Endothelial cell of umbilical vein (primary cell): ENCODE measurements around the gene RGS8. TPM values are rescaled to one million over a fixed set of nuclear protein-coding genes. Genes with fewer than 3 reads are reported as not detected.

ENCODE experiments used
- BruUV-seq: library from RNA; stranded (reverse); fragments of 400-500 nt; replicated peaks from 2 replicates; lab custom pipeline; 2021; lab: Mats Ljungman, UMichigan
- CTCF ChIA-PET: fragments of 300-600, 350-600 bp; sonication (Branson Sonifier 250); formaldehyde crosslinking; loops from one replicate; lab custom pipeline; 2021; ENCODE audit warnings: antibody characterized with exemption, inconsistent platforms; lab: Charles Lee
- POLR2A ChIA-PET: fragments of 300-600, 350-600 bp; sonication (Branson Sonifier 250); formaldehyde crosslinking; loops from one replicate; lab custom pipeline; 2021; ENCODE audit warnings: antibody characterized with exemption, inconsistent platforms; lab: Charles Lee
- DNase-seq: peaks from one replicate; pipeline ENCODE4 v3.0.0-alpha.2; 2011; ENCODE audit warnings: low read depth, low spot score
- FAIRE-seq: peaks from 2 replicates; lab custom pipeline; 2011; peaks lifted over from hg19 to GRCh38; lab: Jason Lieb, UNC
- H2AFZ ChIP-seq: 2 replicates; pipeline ENCODE4 v1.6.0; 2012; ENCODE audit warnings: low read depth, low read length, control low read depth, inconsistent platforms
- H3K27ac ChIP-seq: 2 replicates; pipeline ENCODE4 v1.5.1; 2011; ENCODE audit warnings: low read depth, mild to moderate bottlenecking, control low read depth, low read length, moderate library complexity; ENCODE audit not compliant: insufficient read depth
- H3K27me3 ChIP-seq, 2 experiments: 2 replicates each; pipeline versions ENCODE4 v1.6.0 to v1.6.1; 2011; ENCODE audit warnings: low read length in 2 of 2, mixed read lengths in 1 of 2; ENCODE audit not compliant: control insufficient read depth in 2 of 2, insufficient read depth in 2 of 2
- H3K36me3 ChIP-seq, 2 experiments: 2 replicates in 1 of 2; 3 replicates in 1 of 2; pipeline ENCODE4 v1.5.1; 2011; ENCODE audit warnings: low read length in 2 of 2, mild to moderate bottlenecking in 1 of 2, moderate library complexity in 1 of 2; ENCODE audit not compliant: control insufficient read depth in 2 of 2, insufficient read depth in 2 of 2; ENCODE audit errors: extremely low read depth in 1 of 2
- H3K4me1 ChIP-seq: 3 replicates; pipeline ENCODE4 v1.5.1; 2011; ENCODE audit warnings: mild to moderate bottlenecking, low read length; ENCODE audit not compliant: control insufficient read depth, insufficient read depth; ENCODE audit errors: extremely low read depth
- H3K4me2 ChIP-seq: 2 replicates; pipeline ENCODE4 v1.6.1; 2011; ENCODE audit warnings: low read length, control low read depth, mixed read lengths; ENCODE audit not compliant: insufficient read depth
- H3K4me3 ChIP-seq, 3 experiments: fragments of 200-600 bp in 1 of 3; sonication (generic), shearing (Covaris generic) in 1 of 3; replicated peaks in 1 of 3; 2 replicates each; pipeline ENCODE4 v1.5.1; 2011 to 2016; ENCODE audit warnings: control low read depth in 3 of 3, low read length in 3 of 3, mild to moderate bottlenecking in 2 of 3, inconsistent platforms in 1 of 3, low read depth in 1 of 3, moderate library complexity in 1 of 3; ENCODE audit not compliant: insufficient read depth in 1 of 3
- H3K79me2 ChIP-seq: 2 replicates; pipeline ENCODE4 v1.6.0; 2012; ENCODE audit warnings: low read length, inconsistent platforms; ENCODE audit not compliant: control insufficient read depth, insufficient read depth
- H3K9ac ChIP-seq: replicated peaks from 2 replicates; pipeline ENCODE3; 2011; ENCODE audit warnings: low read length, control low read depth; ENCODE audit not compliant: insufficient read depth; ENCODE audit errors: extremely low read depth
- H3K9me1 ChIP-seq: replicated peaks from 3 replicates; pipeline ENCODE4 v1.6.0; 2011; ENCODE audit warnings: mild to moderate bottlenecking, low read length; ENCODE audit not compliant: control insufficient read depth, insufficient read depth; ENCODE audit errors: extremely low read depth
- H3K9me3 ChIP-seq: replicated peaks from 2 replicates; pipeline ENCODE4 v1.5.1; 2012; ENCODE audit warnings: low read length, inconsistent platforms; ENCODE audit not compliant: control insufficient read depth, insufficient read depth
- H4K20me1 ChIP-seq: replicated peaks from 2 replicates; pipeline ENCODE3; 2011; ENCODE audit warnings: mild to moderate bottlenecking, low read length; ENCODE audit not compliant: control insufficient read depth, insufficient read depth; ENCODE audit errors: extremely low read depth
- CTCF ChIP-seq, 2 donors: IDR thresholded peaks; 1 replicate in 1 of 2; 2 replicates in 1 of 2; pipeline ENCODE4 v1.5.1; 2011; ENCODE audit warnings: low read length in 2 of 2, mild to moderate bottlenecking in 2 of 2, moderate library complexity in 2 of 2, control low read depth in 1 of 2, inconsistent platforms in 1 of 2, low read depth in 1 of 2; ENCODE audit not compliant: insufficient read depth in 1 of 2; ENCODE audit errors: extremely low read depth in 1 of 2
- EZH2 ChIP-seq: IDR thresholded peaks from 2 replicates; pipeline ENCODE4 v1.6.1; 2012; ENCODE audit warnings: borderline replicate concordance, low read depth, mild to moderate bottlenecking, moderate library complexity, low read length, inconsistent platforms; ENCODE audit not compliant: severe bottlenecking
- FOS ChIP-seq: IDR thresholded peaks from 2 replicates; pipeline ENCODE4 v1.6.1; 2011; ENCODE audit warnings: mild to moderate bottlenecking, low read length, moderate library complexity, borderline replicate concordance; ENCODE audit not compliant: insufficient read depth
- GATA2 ChIP-seq: IDR thresholded peaks from 2 replicates; pipeline ENCODE4 v1.7.0; 2011; ENCODE audit warnings: low read depth, mild to moderate bottlenecking, moderate library complexity, mixed read lengths, low read length; ENCODE audit not compliant: insufficient read length, insufficient read depth
- JUN ChIP-seq: IDR thresholded peaks from 2 replicates; pipeline ENCODE4 v1.6.1; 2011; ENCODE audit warnings: borderline replicate concordance, low read depth; ENCODE audit not compliant: insufficient read length, insufficient read depth
- MAX ChIP-seq: IDR thresholded peaks from 2 replicates; pipeline ENCODE4 v1.6.1; 2011; ENCODE audit not compliant: insufficient read depth, insufficient read length
- MYC ChIP-seq: IDR thresholded peaks from one replicate; pipeline ENCODE4 v1.6.1; 2011; ENCODE audit warnings: mild to moderate bottlenecking, low read depth, low read length
- POLR2A ChIP-seq: IDR thresholded peaks from 2 replicates; pipeline ENCODE4 v1.6.1; 2012; ENCODE audit warnings: low read depth, mild to moderate bottlenecking, control low read depth, low read length
- POLR2AphosphoS5 ChIP-seq: IDR thresholded peaks from 2 replicates; pipeline ENCODE4 v1.6.1; 2012; ENCODE audit warnings: low read depth, mild to moderate bottlenecking, control low read depth, low read length, moderate library complexity; ENCODE audit not compliant: insufficient read depth
- dilution Hi-C: fragments of 300-500 bp; cut with MboI; formaldehyde crosslinking; loops from one replicate; pipeline ENCODE4 v1.15.0; 2019; ENCODE audit warnings: low sequenced_read_pairs; ENCODE audit not compliant: extremely low pct_ligation_motif_present
- intact Hi-C: fragments of 100-400 bp; cut with micrococcal nuclease; formaldehyde crosslinking; loops from one replicate; pipeline ENCODE4 v1.10.0; 2022
- polyA plus RNA-seq, 4 experiments: library from polyadenylated mRNA; depleted of rRNA in 3 of 4; stranded (reverse) in 3 of 4; unstranded in 1 of 4; fragments of >200 nt; gene quantifications; 2 replicates each; pipeline versions ENCODE4 v1.2.1 to v1.2.3, GENCODE V29; 2011 to 2012; ENCODE audit warnings: missing spikeins in 1 of 4
- total RNA-seq: library from RNA; stranded (reverse); gene quantifications from 2 replicates; pipeline ENCODE4 v1.2.3, GENCODE V29; 2021

RGS8 gene
- total and polyA plus RNA-seq, 2 donors (not counting 3 experiments of a cell fraction or from before 2014, with no cell fraction given): not detected

DNA sequence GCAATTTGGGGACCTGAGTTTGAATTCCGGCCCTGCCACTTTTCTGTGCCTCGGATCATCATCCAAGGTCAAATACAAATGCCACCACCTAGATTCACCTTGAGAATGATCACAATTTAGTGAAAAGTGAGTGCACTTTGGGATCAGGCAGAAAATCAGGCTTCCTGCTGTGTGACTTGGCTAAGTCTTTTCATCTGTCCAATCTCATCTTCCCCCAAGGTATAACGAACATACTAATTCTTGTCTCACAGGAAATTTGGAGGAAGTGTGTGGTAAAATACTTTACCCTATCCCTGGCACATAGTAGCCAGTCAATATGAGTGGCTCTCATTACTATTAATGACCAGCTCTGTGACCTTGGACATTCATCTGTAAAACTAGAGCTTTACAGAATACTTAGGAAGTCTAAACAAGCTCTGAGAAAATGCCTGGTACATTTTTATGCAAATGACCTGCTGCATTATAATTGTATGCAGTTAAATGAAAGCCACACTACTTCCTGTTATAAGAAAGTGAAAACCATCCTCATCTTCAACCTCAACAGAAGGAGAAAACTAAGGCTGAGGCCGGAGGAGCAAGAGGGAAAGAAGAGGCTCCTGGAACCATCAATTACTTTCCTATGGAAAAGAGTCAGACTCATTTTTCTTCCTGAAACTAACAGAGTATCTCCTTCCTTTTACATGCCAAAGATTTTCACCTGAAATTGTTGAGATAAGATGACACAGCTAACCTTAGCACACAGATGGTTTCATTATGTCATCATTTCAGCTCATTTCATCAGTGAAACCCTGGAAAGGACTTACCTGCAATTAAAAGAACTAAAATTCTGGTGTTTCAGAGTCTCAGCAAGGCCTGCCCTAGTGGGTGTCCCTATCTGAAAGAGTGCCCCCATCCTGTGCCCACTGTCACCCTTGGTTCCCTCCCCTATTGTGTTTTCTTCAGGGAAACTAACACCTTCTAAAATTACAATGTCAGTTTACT lies 32.6 kb upstream of the RGS8 start:
- Histone ChIP-seq H3K9ac (no peak overlapping the region), H3K27ac (no peak overlapping the region), H3K4me2 (no peak overlapping the region), H3K79me2 (no peaks in the 10 kb centered on the region), H3K36me3 (no peaks in the 10 kb centered on the region), H3K4me3 (no peak overlapping the region), H3K9me3 (no peaks in the 10 kb centered on the region), H3K9me1 (no peaks in the 10 kb centered on the region), H2AFZ (no peak overlapping the region), H3K27me3 (no peaks in the 10 kb centered on the region), H4K20me1 (no peaks in the 10 kb centered on the region), H3K4me1 (no peaks in the 10 kb centered on the region)
- FAIRE-seq: no peak
- dilution Hi-C loops: no loop called here
- TF ChIP-seq EZH2: no peak
- TF ChIP-seq POLR2A: no peak
- no peak for TF ChIP-seq MYC
- TF ChIP-seq JUN: no peak
- TF ChIP-seq CTCF (IDR thresholded peaks at IDR 0.05; ENCODE audit: extremely low read depth in 1 of 2, insufficient read depth in 1 of 2, low read depth in 1 of 2, low read length in 2 of 2): no peak
- TF ChIP-seq MAX: no peak
- no peak for TF ChIP-seq GATA2
- no peak for TF ChIP-seq POLR2AphosphoS5
- TF ChIP-seq FOS: no peak
- DNase-seq: no peak
- BruUV-seq: no TSS peak
- ChIA-PET CTCF (interaction anchor here (1.0 to 1.2 kb wide), 2 partner anchors 17 to 116 kb away, joined by 3 read pairs; no protein-coding TSS in a partner anchor), POLR2A (no interaction called here)
- intact Hi-C loops: no loop called here
